ENCODE results near the gene NTN3.
A peak's percentile ranks its signal among the peaks of the same experiment; 100 is the strongest.

The NTN3 gene

DNA sequence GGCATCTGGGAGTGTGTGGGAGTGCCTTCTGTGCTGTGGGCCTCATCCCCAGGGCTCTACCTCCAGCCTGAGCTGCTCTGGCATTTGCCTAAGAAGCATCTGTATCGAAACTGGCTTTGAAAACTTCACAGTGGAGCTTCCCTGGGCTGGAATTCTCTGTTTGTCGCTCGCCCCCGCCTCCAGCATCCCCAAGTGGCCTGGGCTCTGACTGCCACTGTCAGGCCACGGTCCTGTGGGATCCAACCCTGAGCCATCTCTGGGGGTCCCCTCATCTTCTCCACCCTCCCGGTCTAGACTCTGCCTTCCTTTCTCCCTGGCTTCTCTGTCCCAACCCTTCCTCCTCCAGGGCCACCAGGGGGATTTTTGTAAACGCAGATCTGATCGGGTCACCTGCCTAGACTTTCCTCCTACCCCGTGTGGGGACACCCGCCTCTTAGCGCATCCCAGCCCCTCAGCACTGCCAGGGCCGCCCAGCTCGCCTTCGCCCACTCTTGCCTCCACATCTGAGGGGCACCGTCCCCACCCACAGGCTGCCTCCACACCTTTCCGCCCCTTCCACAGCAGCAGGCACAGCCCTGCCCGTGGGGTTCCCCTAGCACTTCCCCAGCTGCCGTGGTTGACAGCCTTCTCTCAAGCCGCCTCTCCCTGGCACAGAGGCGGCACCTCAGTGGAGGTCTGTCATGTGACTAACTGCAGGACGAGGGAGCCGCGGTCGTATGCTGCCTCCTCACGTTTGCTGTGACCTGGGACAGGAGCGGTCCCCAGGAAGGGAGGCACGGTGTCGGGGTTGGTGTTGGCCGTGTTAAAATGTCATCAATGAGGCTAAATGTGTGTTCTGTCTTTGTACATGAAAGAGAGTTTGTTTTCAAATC, 15.8 kb downstream of the NTN3 start:
- H3K4me3 Mint-ChIP-seq = peak overlapping the region; percentile 54
- no peaks in the 10 kb centered on the region for H3K9me3 Mint-ChIP-seq
- peak; percentile 62 for DNase-seq (ENCODE audit: low spot score)
- peak overlapping the region; percentile 62 for H3K27ac Mint-ChIP-seq
- peaks cover 10% of the 10 kb centered on the region for H3K4me1 Mint-ChIP-seq (ENCODE audit: low read depth)
- no peaks in the 10 kb centered on the region for H3K36me3 Mint-ChIP-seq (ENCODE audit: low read depth)
- H3K27me3 Mint-ChIP-seq (ENCODE audit: low read depth) = peaks cover 2% of the 10 kb centered on the region

DNA sequence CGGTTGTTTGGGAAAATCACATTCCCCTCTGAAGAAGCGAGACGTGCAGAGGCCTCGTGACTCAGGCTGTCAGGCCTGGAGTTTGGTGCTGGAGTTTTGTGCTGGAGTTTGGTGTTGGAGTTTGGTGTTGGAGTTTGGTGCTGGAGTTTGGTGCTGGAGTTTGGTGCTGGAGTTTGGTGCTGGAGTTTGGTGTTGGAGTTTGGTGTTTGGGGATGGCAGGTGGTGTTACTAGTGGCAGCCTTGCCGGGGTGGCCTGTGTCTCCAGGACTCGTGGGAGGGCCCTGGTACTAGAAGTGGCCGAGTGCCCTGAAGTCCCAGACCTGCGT, 16.4 kb downstream of the NTN3 start:
- H3K4me1 Mint-ChIP-seq (ENCODE audit: low read depth) = peaks cover 10% of the 10 kb centered on the region
- no peak for DNase-seq (ENCODE audit: low spot score)
- peaks cover 2% of the 10 kb centered on the region for H3K27me3 Mint-ChIP-seq (ENCODE audit: low read depth)
- peak overlapping the region; percentile 62 for H3K27ac Mint-ChIP-seq
- no peaks in the 10 kb centered on the region for H3K9me3 Mint-ChIP-seq
- H3K36me3 Mint-ChIP-seq (ENCODE audit: low read depth) = no peaks in the 10 kb centered on the region
- H3K4me3 Mint-ChIP-seq = peak overlapping the region; percentile 54

DNA sequence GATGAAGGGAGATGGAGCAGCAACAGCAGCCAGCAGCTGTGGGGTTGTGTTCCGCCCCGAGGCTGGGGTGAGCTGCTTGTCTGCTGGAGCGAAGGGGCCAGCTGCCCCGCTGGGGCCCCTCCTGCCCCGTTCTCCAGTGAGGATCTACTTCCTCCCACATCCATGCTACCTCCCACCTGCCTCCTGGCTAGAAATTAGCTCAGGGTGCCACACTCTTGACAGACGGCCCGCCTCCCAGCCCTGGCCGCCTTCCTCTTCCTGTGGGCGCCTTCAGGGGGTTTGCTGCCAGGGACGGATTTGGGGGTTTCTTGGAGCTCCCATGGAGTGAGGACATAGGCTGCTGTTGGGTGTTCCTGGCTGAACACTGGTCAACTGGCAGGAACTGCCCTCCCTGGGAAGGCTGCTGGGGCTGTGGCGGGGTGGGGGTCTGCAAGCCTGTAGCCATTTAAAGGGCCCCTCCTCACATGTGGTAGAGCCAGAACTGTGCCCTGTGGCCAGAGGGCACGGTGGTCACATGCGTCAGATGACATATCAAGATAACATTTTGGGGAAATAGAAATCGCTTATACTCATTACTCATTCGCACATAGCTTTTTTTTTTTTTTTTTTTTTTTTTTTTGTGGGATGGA, 16.9 kb downstream of the NTN3 start:
- DNase-seq (ENCODE audit: low spot score) = no peak
- Mint-ChIP-seq H3K4me3 (no peak overlapping the region), H3K27ac (no peak overlapping the region), H3K36me3 (ENCODE audit: low read depth) (no peaks in the 10 kb centered on the region), H3K9me3 (no peaks in the 10 kb centered on the region), H3K4me1 (ENCODE audit: low read depth) (peaks cover 10% of the 10 kb centered on the region), H3K27me3 (ENCODE audit: low read depth) (peaks cover 2% of the 10 kb centered on the region)

DNA sequence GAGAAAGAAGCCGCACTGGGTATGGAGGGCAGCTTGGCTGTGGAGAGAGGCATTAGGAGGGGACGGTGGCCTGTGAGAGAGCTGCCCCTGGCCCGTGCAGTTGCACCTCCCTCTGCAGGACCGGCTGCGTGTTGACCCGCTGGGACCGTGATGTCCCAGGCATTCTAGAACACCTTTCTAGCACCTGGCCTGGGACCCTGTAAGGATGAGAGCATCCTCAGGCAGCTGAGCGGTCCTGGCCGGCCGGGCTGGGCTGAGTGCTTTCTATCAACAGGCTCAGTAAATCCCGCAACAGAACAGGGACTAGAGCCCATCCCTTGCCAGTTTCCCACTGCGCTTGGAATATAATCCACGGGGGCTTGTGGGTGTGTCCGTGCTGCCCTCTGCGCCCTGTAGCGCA, 18.5 kb downstream of the NTN3 start:
- no peaks in the 10 kb centered on the region for H3K9me3 Mint-ChIP-seq
- no peaks in the 10 kb centered on the region for H3K36me3 Mint-ChIP-seq (ENCODE audit: low read depth)
- no peak for DNase-seq (ENCODE audit: low spot score)
- no peak overlapping the region for H3K27ac Mint-ChIP-seq
- peaks cover 2% of the 10 kb centered on the region for H3K27me3 Mint-ChIP-seq (ENCODE audit: low read depth)
- H3K4me1 Mint-ChIP-seq (ENCODE audit: low read depth) = peaks cover 10% of the 10 kb centered on the region
- H3K4me3 Mint-ChIP-seq = no peak overlapping the region

DNA sequence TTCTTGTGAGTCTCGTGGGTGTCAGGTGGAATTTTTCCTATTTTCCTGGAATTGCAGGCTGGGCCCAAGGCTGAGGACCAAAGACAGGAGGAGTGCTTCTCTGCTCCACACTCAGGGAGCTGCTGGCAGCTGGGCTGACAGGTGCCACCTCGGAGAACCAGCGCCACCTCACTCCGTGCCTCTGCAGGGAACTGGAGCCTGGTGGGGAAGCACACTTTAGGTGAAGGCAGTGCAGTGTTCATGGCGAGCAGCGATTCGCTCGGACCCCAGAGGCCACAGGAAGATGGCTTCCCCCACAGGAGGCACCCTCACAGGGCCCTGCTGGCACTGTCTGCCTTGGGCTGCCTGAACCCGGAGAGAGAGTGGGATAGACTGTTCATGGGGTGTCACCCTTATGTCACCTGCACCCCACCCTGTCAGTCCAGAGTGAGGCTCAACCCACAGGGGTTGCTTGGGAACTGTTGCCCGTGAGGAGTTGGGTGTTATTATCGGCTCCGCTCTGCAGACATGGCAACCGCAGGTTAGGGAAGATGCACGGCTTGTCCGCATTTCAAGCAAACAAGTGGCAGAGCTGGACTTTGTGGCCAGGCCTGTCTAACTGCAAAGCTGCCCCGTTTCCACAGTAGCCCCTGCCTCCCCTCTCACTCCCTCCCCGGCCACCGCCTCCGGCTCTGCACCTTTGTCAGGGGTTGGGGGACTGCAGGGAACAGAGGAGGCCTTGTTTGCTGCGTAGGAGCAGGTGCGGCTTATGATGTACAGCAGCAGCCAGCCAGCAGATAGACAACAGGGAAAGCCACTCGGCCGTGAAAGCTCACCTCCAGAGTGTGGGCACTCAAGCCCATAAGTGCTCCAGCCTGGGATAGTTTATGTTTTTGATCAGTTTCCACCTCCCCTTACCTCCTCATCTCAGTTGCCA, 19.4 kb downstream of the NTN3 start:
- no peak overlapping the region for H3K4me3 Mint-ChIP-seq
- peaks cover 2% of the 10 kb centered on the region for H3K27me3 Mint-ChIP-seq (ENCODE audit: low read depth)
- no peak for DNase-seq (ENCODE audit: low spot score)
- peaks cover 10% of the 10 kb centered on the region for H3K4me1 Mint-ChIP-seq (ENCODE audit: low read depth)
- no peaks in the 10 kb centered on the region for H3K9me3 Mint-ChIP-seq
- H3K36me3 Mint-ChIP-seq (ENCODE audit: low read depth) = no peaks in the 10 kb centered on the region
- H3K27ac Mint-ChIP-seq = no peak overlapping the region

DNA sequence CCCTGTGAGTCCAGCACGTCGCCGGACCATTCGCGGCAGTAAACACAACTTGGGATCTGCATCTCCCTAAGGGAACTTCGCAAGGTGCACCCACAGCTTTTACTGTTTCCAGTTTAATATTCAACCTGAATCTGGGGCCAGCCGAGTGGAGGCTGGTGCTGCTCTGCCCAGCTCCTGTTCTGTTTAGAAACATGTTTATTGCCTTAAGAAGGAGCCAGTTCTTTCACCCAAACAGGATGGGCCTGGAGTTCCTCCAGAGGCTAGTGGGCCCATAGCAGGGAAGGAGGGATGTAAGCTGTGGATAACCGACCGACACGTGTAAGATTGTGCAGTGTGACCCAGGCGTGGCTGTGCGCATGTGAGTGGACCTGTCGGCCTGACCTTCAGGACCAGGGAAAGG, 21.2 kb downstream of the NTN3 start:
- Mint-ChIP-seq H3K27me3 (ENCODE audit: low read depth) (peaks cover 1% of the 10 kb centered on the region), H3K4me3 (no peak overlapping the region), H3K9me3 (no peaks in the 10 kb centered on the region), H3K4me1 (ENCODE audit: low read depth) (peaks cover 3% of the 10 kb centered on the region), H3K36me3 (ENCODE audit: low read depth) (no peaks in the 10 kb centered on the region), H3K27ac (no peak overlapping the region)
- DNase-seq (ENCODE audit: low spot score) = no peak

DNA sequence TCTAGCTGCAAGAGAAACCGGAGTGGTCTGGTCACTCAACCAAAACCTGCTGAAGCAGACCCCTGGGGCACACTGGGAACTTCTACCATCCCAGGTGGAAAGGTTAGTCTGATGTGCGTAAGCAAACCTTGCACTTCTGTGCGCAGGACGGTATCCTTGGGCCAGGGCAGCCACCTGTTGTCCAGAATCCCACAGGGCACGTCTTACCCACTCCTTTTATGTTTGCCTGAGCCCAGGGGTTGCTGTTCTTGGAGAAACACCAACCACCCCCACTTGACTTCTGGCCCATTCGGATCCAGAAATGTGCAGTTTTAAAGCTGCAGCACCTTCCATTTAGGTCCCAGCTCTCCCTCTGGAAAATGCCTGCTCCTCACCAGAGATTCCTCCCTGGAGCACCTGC, 22.5 kb downstream of the NTN3 start:
- no peaks in the 10 kb centered on the region for H3K4me1 Mint-ChIP-seq (ENCODE audit: low read depth)
- DNase-seq (ENCODE audit: low spot score) = no peak
- peaks cover 1% of the 10 kb centered on the region for H3K36me3 Mint-ChIP-seq (ENCODE audit: low read depth)
- H3K27ac Mint-ChIP-seq = no peak overlapping the region
- no peak overlapping the region for H3K4me3 Mint-ChIP-seq
- H3K27me3 Mint-ChIP-seq (ENCODE audit: low read depth) = no peaks in the 10 kb centered on the region
- no peaks in the 10 kb centered on the region for H3K9me3 Mint-ChIP-seq

DNA sequence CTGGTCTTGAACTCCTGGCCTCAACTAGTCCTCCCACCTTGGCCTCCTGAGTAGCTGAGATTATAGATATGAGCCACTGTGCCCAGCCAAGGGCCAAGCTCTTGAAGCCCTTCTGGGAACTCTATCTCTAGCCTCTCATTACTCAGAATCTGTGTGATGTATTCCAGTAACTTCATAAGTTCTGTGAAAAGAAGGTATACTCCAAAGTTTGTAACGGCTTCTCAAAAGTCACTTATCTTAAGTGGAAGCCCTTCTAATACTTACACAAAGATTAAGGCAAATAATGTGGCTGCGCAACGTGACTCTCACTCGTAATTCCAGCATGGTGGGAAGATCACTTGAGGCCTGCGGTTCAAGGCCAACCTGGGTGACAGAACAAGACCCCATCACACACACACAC, 23.5 kb downstream of the NTN3 start:
- H3K4me3 Mint-ChIP-seq = no peak overlapping the region
- no peaks in the 10 kb centered on the region for H3K4me1 Mint-ChIP-seq (ENCODE audit: low read depth)
- H3K27ac Mint-ChIP-seq = no peak overlapping the region
- H3K27me3 Mint-ChIP-seq (ENCODE audit: low read depth) = no peaks in the 10 kb centered on the region
- H3K9me3 Mint-ChIP-seq = no peaks in the 10 kb centered on the region
- peaks cover 1% of the 10 kb centered on the region for H3K36me3 Mint-ChIP-seq (ENCODE audit: low read depth)
- no peak for DNase-seq (ENCODE audit: low spot score)

DNA sequence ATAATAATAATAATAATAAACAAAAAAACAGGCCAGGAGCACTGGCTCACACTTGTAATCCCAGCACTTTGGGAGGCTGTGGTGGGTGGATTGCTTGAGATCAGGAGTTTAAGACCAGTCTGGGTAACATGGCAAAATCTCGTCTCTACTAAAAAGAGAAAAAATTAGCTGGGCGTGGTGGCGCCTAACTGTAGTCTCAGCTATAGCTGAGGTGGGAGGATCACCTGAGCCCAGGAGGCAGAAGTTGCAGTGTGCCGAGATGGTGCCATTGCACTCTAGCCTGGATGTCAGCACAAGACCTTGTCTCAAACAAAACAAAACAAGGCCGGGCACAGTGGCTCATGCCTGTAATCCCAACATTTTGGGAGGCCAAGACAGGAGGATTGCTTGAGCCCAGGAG, 23.9 kb downstream of the NTN3 start:
- H3K27ac Mint-ChIP-seq = no peak overlapping the region
- H3K4me1 Mint-ChIP-seq (ENCODE audit: low read depth) = no peaks in the 10 kb centered on the region
- H3K36me3 Mint-ChIP-seq (ENCODE audit: low read depth) = peaks cover 1% of the 10 kb centered on the region
- no peaks in the 10 kb centered on the region for H3K27me3 Mint-ChIP-seq (ENCODE audit: low read depth)
- H3K4me3 Mint-ChIP-seq = no peak overlapping the region
- H3K9me3 Mint-ChIP-seq = no peaks in the 10 kb centered on the region
- DNase-seq (ENCODE audit: low spot score) = no peak

DNA sequence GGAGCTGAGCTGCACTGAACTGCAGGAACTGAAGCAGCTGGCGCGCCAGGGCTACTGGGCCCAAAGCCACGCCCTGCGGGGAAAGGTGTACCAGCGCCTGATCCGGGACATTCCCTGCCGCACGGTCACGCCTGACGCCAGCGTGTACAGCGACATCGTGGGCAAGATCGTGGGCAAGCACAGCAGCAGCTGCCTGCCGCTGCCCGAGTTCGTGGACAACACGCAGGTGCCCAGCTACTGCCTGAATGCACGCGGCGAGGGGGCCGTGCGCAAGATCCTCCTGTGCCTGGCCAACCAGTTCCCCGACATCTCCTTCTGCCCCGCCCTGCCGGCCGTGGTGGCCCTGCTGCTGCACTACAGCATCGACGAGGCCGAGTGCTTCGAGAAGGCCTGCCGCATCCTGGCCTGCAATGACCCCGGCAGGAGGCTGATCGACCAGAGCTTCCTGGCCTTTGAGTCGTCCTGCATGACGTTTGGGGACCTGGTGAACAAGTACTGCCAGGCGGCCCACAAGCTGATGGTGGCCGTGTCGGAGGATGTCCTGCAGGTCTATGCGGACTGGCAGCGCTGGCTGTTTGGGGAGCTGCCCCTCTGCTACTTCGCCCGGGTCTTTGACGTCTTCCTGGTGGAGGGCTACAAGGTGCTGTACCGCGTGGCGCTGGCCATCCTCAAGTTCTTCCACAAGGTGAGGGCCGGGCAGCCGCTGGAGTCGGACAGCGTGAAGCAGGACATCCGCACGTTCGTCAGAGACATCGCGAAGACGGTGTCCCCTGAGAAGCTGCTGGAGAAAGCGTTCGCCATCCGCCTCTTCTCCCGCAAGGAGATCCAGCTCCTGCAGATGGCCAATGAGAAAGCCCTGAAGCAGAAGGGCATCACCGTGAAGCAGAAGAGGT, 25.4 kb downstream of the NTN3 start:
- Mint-ChIP-seq H3K9me3 (no peaks in the 10 kb centered on the region), H3K36me3 (ENCODE audit: low read depth) (peaks cover 1% of the 10 kb centered on the region), H3K4me1 (ENCODE audit: low read depth) (no peaks in the 10 kb centered on the region), H3K4me3 (no peak overlapping the region), H3K27ac (no peak overlapping the region), H3K27me3 (ENCODE audit: low read depth) (no peaks in the 10 kb centered on the region)
- DNase-seq (ENCODE audit: low spot score) = no peak

DNA sequence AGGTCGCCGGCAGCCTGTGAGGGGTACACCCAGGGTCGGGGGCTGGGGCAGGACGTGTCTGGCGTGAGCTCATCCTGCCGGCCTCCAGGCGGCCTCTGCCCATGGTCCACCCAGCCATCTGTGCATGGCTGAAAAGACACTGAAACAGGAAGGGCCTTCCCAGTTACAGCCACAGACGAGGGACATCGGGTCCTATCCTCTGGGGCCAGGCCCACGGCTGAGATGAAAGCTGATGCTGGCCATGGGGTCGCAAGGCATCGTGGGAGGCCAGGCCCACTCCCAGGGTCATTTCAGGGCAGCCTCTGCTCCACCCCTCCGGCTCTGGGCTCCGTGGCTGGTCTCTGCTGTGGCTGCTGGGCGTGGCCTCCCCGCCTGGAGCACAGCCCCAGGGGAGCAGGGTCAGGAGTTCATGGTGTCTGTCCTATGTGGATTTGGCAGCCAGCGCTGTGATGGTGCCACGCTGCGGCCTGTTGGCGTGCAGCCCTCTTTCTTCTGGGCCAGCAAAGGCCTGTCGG, 26.1 kb downstream of the NTN3 start:
- H3K27ac Mint-ChIP-seq = no peak overlapping the region
- H3K9me3 Mint-ChIP-seq = no peaks in the 10 kb centered on the region
- H3K27me3 Mint-ChIP-seq (ENCODE audit: low read depth) = no peaks in the 10 kb centered on the region
- H3K4me3 Mint-ChIP-seq = no peak overlapping the region
- no peak for DNase-seq (ENCODE audit: low spot score)
- H3K36me3 Mint-ChIP-seq (ENCODE audit: low read depth) = peaks cover 1% of the 10 kb centered on the region
- no peaks in the 10 kb centered on the region for H3K4me1 Mint-ChIP-seq (ENCODE audit: low read depth)

DNA sequence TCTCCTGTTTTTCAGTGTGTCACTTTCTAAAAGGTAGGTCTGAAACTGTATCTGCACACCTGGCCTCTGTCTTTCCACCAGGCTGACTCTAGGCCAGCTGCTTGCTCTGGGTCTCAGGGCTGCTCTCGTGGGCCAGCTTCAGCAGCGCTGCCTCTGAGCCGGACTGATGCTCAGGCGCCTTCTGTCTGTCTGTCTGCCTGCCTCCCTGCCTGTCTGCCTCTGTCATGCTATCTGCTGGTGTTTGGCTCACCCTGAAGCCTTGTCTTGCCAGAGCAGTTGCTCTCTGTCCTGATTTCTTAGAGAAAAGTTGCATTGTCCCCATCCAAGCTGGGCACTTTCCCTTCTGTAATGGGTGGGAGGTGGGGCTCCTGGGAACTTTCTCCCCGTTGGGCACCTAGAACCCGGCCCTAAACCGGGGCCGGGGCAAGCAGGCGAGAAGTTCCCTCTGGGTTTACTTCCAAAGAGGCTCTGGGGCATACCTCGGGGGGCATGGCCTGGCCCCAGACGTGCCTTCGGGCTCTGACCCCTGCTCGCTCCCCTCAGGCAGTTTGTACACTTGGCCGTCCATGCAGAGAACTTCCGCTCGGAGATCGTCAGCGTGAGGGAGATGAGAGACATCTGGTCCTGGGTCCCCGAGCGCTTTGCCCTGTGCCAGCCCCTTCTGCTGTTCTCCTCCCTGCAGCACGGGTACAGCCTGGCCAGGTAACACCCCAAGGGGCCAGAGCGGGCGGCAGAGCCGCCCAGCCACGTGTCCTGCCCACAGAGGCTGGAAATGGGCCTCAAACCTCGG, 26.8 kb downstream of the NTN3 start:
- Mint-ChIP-seq H3K4me3 (no peak overlapping the region), H3K27me3 (ENCODE audit: low read depth) (no peaks in the 10 kb centered on the region), H3K9me3 (no peaks in the 10 kb centered on the region), H3K4me1 (ENCODE audit: low read depth) (no peaks in the 10 kb centered on the region), H3K27ac (no peak overlapping the region), H3K36me3 (ENCODE audit: low read depth) (peaks cover 1% of the 10 kb centered on the region)
- no peak for DNase-seq (ENCODE audit: low spot score)
